NOMO-1 (cell line): ENCODE measurements around the gene PKP3.
"Not testable (repeated sequence)": the region's sequence is repeated elsewhere in the genome, so short reads cannot be mapped to it uniquely, and the experiment has no call there.

Experiments used
- DNase-seq, 2 experiments: peaks; one replicate each; lab custom pipeline; 2025; ENCODE audit not compliant: unreplicated experiment in 2 of 2; lab: John Stamatoyannopoulos, UW

PKP3 gene

DNA sequence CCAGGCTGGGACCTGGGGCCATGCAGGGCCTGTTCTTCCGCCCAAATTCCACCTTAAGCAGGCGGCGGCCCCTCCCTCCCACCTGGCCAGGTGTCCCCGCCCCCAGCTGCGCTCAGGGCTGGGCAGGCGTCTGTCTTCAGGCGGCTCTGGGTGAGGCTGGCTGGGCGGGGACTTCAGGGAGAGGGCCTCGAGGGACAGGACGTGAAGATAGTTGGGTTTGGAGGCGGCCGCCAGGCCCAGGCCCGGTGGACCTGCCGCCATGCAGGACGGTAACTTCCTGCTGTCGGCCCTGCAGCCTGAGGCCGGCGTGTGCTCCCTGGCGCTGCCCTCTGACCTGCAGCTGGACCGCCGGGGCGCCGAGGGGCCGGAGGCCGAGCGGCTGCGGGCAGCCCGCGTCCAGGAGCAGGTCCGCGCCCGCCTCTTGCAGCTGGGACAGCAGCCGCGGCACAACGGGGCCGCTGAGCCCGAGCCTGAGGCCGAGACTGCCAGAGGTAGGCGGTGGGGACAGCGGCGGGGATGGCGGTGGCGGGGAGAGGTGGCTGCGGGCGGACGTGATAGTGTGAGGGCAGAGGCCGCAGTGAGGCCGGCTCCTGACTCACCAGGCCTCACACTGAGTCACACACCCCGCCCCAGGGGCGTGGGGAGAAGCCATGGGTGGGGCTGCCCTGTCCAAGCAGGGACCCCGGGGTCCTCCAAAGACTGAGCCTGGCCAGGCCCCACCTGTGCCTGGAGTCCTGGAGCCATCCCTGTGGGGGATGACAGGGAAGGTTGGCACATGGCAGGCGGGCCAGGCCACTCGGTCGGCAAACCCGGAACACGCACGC, at the start of gene PKP3:
Gene PKP3 (plus strand): TSS at position 176 of the 824 bp plus-strand sequence. CDS start 84 bp downstream, at position 260.
- no peak for DNase-seq

GRCh38 chr11:344836-345578, 49.0 kb upstream of the PKP3 start:
- DNase-seq = no peak

GRCh38 chr11:346529-346928, 47.5 kb upstream of the PKP3 start:
- no peak for DNase-seq

DNA sequence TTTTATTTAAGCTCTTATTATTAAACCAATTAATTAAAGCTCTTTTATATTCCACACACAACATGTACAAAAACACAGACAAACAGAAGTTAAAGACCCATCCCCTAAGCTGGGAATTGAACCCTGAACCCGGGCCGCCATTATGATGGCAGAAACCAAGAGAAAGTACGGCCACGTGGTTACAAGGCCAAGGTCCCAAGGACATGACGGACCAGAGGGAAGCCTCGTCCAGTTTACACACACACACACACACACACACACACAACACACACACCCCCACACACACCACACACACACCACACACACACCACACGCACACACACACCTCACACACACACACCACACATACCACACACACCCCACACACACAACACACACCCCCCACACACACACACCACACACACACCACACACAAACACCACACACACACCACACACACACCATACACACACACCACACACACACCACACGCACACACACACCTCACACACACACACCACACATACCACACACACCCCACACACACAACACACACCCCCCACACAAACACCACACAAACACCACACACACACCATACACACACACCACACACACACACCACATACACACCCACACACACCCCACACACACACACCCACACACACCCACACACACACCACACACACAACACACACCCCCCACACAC, 44.6 kb upstream of the PKP3 start:
- not testable (repeated sequence) for DNase-seq

- not testable (repeated sequence) for DNase-seq
These were observed 43.8 kb upstream of the PKP3 start for GRCh38 chr11:350033-350722.

DNA sequence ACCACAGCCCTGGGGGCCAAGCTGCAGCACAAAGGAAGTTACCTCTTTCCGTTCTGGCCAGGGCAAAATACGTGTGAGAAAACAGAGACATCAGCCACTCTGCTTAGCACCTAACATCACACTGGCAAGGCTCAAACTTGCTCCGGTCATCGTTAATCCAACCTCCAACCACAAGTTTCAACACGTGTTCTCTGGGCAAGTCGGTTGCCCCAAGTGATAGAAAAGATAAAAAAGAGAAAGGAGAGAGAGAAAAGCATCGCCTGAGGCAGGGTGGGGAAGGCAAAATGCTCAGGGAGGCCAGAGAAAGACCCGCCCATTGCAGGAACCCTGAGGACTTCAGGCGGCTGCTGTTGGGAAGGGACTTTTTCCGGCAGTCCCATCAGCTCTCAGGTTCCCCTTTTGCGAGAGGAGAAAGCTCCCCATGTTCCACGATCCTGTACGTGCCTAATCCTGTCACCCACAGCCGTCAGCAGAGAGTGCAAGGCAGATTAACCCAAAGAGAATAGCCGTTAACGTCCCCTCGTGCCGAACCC, 43.2 kb upstream of the PKP3 start:
- DNase-seq = no peak

GRCh38 chr11:351411-351810, 42.6 kb upstream of the PKP3 start:
- DNase-seq = no peak

DNA sequence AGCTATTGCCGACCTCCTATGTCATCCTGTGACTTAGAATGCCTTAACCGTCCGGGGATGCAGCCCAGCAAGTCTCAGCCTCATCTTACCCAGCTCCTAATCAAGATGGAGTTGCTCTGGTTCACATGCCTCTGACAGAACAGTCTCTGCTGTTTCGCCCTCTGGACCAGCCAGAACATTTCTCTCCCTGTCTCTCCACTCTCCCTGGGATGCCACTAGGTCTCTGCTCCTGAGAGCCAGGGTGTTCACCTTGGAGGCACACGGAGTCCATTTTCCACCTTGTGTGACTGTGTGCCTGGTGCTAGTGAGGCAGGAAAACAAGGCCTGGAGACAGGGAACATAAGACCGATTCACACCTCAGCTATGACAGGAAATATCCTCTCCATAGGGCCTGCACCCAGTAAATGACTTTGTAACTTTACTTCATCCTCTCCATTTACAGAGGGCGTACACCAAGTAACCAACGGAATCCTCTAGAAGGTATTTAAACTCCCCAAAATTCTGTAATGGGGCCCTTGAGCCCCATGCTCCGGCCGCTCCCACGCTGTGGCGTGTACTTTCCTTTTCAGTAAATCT, 41.5 kb upstream of the PKP3 start:
- no peak for DNase-seq

GRCh38 chr11:353179-353873, 40.7 kb upstream of the PKP3 start:
- no peak for DNase-seq

GRCh38 chr11:355581-356458, 38.2 kb upstream of the PKP3 start:
- DNase-seq = no peak

DNA sequence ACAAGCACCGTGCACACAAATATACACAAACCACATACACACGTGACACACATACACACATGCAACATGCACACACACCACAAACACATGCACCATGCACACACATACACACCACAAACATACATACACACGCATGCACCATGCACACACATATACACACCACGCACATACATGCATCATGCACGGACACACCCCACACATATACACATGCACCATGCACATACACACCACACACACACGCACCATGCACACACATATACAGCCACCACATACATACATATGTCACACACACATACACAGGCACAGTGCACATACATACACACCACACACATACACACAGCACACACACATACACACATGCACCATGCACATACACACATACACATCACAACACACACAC, 37.4 kb upstream of the PKP3 start:
- no peak for DNase-seq

GRCh38 chr11:357582-357981, 36.4 kb upstream of the PKP3 start:
- DNase-seq = no peak

DNA sequence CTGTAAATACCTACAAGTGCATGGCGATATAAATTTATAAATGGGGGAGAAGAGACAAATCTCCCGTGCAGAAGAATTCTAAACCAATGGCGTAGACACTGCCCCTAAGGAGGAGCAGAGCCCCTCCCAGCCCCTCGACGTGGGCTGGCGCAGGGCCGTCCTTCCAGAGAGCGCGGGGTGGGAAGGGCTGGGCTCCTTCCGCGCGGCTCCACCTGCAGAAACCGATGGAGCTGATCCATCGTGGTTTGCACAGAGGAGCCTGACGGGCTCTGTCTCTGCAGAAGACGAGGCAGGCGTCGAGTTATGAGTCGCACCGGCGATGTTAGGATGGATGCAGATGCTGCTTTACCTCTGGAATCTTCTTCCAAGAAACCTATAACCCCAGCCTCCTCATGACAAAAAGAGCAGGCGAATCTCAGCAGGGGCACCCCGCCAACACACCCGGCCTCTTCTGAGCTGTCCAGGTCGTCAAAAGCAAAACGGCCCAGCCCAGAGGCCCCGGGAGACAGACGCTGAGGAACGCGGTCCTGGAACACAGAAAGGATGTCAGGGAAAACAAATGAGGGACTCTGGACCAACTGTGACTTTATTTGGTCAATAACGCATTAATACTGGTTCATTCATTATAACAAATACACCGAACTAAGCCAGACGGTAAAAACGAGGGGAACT, 35.7 kb upstream of the PKP3 start:
- DNase-seq = no peak

DNA sequence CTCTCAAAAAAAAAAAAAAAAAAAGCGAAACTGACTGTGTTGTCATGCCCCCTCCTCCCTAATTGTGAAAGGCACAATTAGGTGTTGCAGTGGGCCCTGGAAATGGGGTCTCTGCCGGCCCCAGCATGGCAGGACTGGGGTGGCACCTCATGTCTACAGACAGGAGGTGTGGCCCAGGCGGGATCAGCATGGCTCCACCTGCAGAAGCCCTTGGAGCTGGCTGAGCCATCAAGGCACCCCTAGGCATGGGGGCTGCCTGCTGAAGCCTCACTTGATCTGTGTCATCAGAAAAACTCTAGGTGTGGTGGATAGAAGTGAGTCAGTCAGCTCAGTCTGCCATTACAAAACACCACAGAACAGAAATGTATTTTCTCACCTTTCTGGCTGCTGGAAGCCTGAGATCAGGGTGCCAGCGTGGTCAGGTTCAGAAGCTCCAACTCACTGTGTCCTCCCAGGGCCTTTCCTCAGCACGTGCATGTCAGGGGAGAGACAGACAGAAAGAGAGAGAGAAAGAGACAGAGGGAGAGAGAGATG, 34.8 kb upstream of the PKP3 start:
- no peak for DNase-seq

DNA sequence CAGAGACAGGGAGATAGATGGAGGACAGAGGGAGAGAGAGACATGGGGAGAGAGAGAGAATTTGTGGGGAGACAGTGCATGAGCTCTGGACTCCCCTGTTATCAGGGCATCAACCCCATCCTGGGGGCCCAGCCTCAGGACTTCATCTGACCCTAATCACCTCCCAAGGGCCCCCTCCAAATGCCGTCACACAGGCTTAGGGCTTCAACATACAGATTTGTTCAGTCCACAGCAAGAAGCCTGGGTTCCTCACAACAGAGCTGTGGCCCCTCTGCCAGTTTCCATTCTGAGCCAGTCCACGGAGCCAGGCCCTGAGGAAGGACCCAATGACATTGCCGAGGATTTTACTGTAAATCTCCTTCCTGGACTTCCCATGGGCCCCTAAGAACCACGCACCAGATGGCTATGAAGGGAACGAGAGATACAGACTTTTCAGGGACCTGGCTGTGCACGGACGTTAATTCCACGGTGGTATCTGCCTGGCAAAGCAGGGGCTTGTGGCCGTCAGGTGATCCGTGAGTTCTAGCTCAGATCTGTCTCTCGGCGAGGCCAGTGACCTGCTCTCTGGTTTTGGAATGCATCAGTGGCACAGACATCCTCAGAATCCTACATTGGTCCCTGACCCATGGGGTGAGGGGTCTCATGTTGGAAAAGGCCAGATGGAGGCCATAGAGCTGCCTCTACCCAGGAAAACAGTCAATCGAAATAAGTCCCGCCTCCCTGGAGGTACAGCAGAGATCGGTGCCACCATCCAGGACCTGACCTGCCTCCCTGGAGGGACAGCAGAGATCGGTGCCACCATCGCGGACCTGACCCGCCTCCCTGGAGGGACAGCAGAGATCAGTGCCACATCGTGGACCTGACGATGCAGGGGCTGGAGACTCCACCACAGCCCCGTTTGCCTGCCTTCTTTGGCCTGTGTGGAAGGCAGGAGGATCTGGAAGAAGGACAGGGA, 33.4 kb upstream of the PKP3 start:
- DNase-seq = no peak

- no peak for DNase-seq
These were observed 31.2 kb upstream of the PKP3 start for GRCh38 chr11:362642-363442.
